HUES64 (cell line): Measurements from ENCODE around the gene SLC45A2.

ENCODE experiments used
- H3K27ac ChIP-seq: 2 replicates; pipeline ENCODE4 v1.7.0; 2013; ENCODE audit warnings: low read depth, low read length, inconsistent platforms
- H3K27me3 ChIP-seq: 2 replicates; pipeline ENCODE4 v1.6.1; 2013; ENCODE audit warnings: mild to moderate bottlenecking, low read length; ENCODE audit not compliant: insufficient read depth
- H3K36me3 ChIP-seq: 2 replicates; pipeline ENCODE4 v1.6.1; 2013; ENCODE audit warnings: mild to moderate bottlenecking, low read length; ENCODE audit not compliant: insufficient read depth
- H3K4me1 ChIP-seq: 2 replicates; pipeline ENCODE4 v1.6.1; 2013; ENCODE audit warnings: mild to moderate bottlenecking, low read length, moderate library complexity; ENCODE audit not compliant: insufficient read depth
- H3K4me3 ChIP-seq: 2 replicates; pipeline ENCODE4 v1.5.1; 2013; ENCODE audit warnings: mild to moderate bottlenecking, low read length, moderate library complexity
- H3K9ac ChIP-seq: 2 replicates; pipeline ENCODE4 v1.6.1; 2013; ENCODE audit warnings: mild to moderate bottlenecking, low read depth, low read length
- H3K9me3 ChIP-seq: 2 replicates; pipeline ENCODE4 v1.6.1; 2013; ENCODE audit warnings: low read depth, low read length; ENCODE audit not compliant: insufficient read depth
- WGBS: fragments of 150-250, 120-280 bp; methylation state at CpG from one replicate; pipeline ENCODE4 v1.1.7; 2013; ENCODE audit warnings: missing lambda C conversion rate; 5-methylcytosine and 5-hydroxymethylcytosine counted together

SLC45A2 gene

DNA sequence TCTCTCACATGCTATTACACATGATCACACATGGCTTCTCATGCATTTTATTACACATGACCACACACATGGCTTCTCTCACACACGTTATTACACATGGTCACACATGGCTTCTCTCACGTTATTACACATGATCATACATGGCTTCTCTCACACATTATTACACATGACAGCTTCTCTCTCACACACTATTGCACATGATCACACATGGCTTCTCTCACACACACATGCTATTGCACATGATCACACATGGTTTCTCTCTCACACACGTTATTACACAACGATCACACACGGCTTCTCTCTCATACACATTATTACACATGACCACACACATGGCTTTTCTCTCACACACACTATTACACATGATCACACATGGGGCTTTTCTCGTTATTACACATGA, 954 bp upstream of the SLC45A2 start:
- no peaks in the 10 kb centered on the region for H3K27me3 ChIP-seq
- WGBS, result 95% methylated on average over 6 of the region's 6 CpGs
- H3K4me1 ChIP-seq, result no peaks in the 10 kb centered on the region
- no peaks in the 10 kb centered on the region for H3K9me3 ChIP-seq
- H3K36me3 ChIP-seq, result peaks cover 21% of the 10 kb centered on the region
- H3K4me3 ChIP-seq, result no peak overlapping the region
- H3K27ac ChIP-seq, result no peak overlapping the region
- H3K9ac ChIP-seq, result no peak overlapping the region

DNA sequence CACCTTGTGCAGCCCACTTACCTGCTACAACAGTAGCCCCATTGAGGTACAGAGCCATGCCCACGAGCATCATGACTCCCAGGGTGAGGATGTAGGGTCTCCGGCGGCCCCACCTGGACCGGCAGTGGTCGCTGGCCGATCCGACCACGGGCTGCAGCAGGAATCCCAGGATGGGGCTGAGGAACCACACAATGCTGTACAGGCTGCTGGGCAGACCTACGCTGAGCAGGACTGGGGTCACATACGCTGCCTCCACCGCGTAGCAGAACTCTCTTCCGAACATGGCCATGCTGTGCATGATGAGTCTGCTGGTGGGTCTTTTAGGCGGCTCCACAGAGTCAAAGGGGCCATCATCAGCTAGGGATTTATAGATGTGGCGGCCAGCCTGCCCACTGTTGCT, 315 bp downstream of the SLC45A2 start:
- peaks cover 20% of the 10 kb centered on the region for H3K36me3 ChIP-seq
- no peak overlapping the region for H3K4me3 ChIP-seq
- H3K9me3 ChIP-seq, result no peaks in the 10 kb centered on the region
- WGBS, result 93% methylated on average over 15 of the region's 15 CpGs
- H3K27me3 ChIP-seq, result no peaks in the 10 kb centered on the region
- no peak overlapping the region for H3K27ac ChIP-seq
- no peak overlapping the region for H3K9ac ChIP-seq
- peaks cover 7% of the 10 kb centered on the region; the same call in 1 of the 2 replicates for H3K4me1 ChIP-seq

DNA sequence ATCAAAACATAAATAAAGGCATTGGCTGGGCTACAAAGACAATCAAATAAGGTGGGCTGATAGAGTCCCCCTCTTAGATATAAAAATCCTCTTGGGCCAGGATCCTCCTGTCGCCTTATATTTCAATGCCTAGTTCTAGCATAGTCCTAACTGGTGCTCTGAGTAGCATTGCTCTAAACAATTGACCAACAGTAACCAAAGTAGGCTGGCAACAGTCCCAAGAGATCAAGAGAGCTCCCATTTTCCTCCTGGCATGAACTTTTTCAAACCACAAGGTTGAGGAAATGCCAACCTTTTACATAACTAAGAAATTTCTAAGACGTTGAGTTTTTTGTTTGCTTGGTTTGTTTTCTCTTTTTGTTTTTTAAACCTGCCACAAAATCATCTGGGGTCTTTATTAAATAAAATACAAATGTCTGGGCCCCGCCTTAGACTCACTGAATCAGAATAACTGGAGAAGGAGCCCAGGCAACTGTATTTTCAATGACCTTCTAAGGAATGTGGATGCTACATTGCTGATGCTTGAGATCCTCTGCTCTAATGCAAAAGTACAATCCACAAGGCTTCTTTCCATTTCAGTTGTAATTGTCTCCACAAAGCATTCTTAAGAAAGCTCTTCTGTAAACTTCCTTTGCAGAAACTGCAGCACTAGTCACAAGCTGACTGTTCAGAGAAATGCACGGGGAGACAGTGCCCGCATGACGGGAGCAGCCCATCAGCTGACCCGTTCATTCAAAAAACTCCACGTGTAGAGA, 2.9 kb downstream of the SLC45A2 start:
- 87% methylated on average over 7 of the region's 8 CpGs for WGBS
- no peak overlapping the region for H3K27ac ChIP-seq
- H3K27me3 ChIP-seq, result no peaks in the 10 kb centered on the region
- H3K9ac ChIP-seq, result no peak overlapping the region
- no peaks in the 10 kb centered on the region for H3K36me3 ChIP-seq
- no peak overlapping the region for H3K4me3 ChIP-seq
- peaks cover 32% of the 10 kb centered on the region for H3K4me1 ChIP-seq
- H3K9me3 ChIP-seq, result no peaks in the 10 kb centered on the region

DNA sequence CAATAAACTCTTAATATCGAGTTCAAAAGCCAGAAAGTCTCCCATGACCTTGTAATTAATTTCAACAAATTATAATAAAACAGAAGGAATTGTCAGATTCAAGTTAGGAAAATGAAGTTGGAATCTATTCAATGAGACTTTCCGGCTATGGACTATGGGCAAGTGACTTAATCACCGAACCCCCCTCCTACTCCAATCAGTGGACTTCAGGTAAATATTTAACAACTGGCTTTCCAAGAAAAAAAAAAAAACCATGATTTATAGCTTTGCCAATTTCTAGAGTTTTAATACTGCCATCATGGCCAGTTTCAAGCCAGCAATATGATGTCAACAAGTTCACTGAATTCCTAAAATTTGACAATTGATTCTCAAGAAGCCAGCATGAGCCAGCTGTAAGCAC, 4.5 kb downstream of the SLC45A2 start:
- WGBS, result 92% methylated on average over 3 of the region's 3 CpGs
- Histone ChIP-seq H3K27ac (no peak overlapping the region), H3K4me1 (peaks cover 45% of the 10 kb centered on the region)

DNA sequence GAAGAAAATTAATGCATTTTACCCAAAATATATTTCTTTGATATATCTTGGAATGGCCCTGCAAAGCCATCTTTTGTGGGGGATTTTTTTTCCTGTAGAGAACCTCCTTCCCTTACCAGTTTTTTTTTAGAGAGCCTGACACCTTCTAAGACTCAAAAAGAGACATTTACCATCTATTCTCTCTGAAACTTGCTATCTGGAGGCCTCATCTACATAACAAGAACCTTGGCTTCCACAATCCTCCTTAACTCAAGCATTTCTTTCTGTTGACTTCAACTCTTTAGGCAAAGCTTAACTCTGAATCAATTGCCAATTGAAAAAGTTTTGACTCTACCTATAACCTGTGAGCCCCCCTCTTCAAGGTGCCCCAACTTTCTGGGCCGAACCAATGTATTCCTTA, 6.2 kb downstream of the SLC45A2 start:
- no peaks in the 10 kb centered on the region for H3K9me3 ChIP-seq
- 63% methylated on average over 1 of the region's 1 CpG for WGBS
- H3K4me3 ChIP-seq, result no peak overlapping the region

More for the DNA sequence above, 4.5 kb downstream of the SLC45A2 start:
- no peak overlapping the region for H3K9ac ChIP-seq
- no peaks in the 10 kb centered on the region for H3K9me3 ChIP-seq
- no peak overlapping the region for H3K4me3 ChIP-seq
- H3K27me3 ChIP-seq, result no peaks in the 10 kb centered on the region
- H3K36me3 ChIP-seq, result no peaks in the 10 kb centered on the region

DNA sequence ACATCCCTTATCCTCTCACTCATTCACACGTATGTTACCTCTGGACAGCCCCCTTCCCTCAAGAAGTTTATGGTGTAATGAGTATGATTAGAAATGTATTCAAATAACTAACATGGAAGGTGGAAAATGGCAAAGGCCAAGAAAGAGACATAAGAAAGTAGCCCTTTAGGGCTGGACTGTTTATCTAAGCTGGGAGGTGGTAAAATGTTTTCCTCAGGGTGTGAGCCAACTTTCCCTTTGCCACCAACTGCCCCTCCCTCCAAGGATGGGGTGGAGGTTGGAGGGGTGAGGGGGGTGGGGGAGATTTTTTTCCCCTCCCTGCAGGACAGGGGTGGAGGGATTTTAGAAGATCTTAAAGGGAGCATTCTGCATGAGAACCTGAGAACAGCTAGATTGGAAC, 8.2 kb downstream of the SLC45A2 start:
- no CpG with 5 or more reads among the region's 1 CpG for WGBS
- Histone ChIP-seq H3K4me3 (no peak overlapping the region), H3K9me3 (no peaks in the 10 kb centered on the region), H3K36me3 (no peaks in the 10 kb centered on the region), H3K9ac (no peak overlapping the region), H3K4me1 (peaks cover 48% of the 10 kb centered on the region), H3K27me3 (no peaks in the 10 kb centered on the region), H3K27ac (no peak overlapping the region)

More for the DNA sequence above, 6.2 kb downstream of the SLC45A2 start:
- Histone ChIP-seq H3K4me1 (peaks cover 48% of the 10 kb centered on the region), H3K36me3 (no peaks in the 10 kb centered on the region), H3K9ac (no peak overlapping the region), H3K27me3 (no peaks in the 10 kb centered on the region), H3K27ac (peak overlapping the region; percentile 89; the same call in 1 of the 2 replicates)

DNA sequence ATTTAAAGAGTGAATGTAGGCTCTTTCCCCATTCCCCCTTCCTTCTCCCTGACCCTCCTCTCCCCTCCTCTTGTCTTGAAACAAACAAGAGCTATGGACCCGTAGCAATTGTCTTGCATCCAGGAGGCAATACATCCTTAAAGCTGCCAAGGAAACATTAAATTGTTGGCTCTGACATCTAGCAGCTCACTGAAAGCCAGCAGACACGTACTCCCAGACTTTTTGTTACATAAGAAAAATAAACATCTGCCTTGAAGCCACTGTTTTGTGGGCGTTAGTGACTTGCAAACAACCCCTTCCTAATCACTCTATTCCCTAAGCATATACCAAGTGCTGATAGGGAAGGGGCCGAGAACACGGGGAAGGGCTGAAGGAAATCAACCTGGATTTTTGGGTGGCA, 8.6 kb downstream of the SLC45A2 start:
- Histone ChIP-seq H3K4me1 (peaks cover 48% of the 10 kb centered on the region), H3K9me3 (no peaks in the 10 kb centered on the region), H3K4me3 (no peak overlapping the region), H3K36me3 (no peaks in the 10 kb centered on the region), H3K27me3 (no peaks in the 10 kb centered on the region), H3K27ac (no peak overlapping the region; the same call in 1 of the 2 replicates), H3K9ac (no peak overlapping the region)
- 72% methylated on average over 5 of the region's 5 CpGs for WGBS

DNA sequence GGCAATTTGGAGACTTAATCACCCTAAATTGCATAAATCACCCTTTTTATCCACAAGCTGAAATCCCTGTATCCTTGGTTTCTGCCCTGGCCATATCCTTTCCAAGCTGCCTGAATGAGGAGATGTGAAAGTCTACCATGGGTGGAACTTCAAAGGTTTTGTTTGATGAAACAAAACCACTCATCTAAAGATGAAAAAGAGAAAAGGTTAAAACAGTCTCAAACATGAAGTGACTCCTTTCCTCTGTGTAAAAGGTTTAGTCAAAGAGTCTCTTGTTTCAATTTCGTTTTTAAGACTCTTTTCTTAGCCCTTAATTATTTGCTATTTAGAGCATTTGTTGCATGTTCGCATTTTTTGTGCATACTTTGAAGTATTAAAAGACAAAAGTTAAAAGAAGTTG, 11.2 kb downstream of the SLC45A2 start:
- 100% methylated on average over 2 of the region's 2 CpGs for WGBS
- H3K27ac ChIP-seq, result no peak overlapping the region

DNA sequence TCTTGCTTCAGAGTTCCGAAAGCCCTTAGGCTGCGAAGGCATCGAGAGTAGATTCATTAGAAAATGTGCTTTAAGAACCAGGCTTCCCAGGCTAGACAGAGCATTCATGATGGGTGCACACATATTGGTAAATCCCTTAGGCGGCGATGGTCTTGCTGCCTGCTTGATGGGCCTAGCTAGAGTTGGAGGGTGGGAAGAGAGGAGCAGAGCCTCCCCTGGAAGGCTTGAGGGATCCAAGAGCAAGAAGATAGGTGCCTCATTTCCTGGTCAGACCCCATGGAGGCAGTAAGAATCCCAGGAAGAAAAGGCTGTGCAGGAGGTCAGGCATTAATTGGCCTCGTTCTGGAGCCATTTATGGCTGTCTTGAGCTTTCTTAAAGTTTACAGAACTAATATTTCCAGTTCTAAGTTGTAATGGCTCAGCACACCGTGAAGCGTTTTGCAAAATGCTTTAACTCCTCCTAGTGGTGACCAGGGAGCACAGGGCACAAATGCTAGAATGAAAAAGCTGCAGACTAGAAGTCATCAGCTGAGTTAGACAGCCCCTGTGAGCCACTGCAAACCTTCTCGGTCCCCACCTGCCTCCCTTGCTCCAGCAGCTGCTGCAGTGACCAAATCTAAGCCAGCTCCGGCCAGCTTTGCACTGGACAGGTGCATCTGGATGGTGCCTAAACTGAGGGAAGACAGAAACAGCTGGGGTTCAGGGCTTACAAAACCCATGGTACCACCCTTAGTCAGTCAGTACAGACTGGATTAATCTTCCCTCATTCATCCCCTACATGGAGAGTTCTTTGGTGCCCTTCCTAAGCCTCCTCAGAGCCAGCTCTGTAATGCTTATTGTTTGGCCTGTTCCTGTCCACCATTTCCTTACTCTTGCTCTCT, 14.7 kb downstream of the SLC45A2 start:
- Histone ChIP-seq H3K9ac (no peak overlapping the region), H3K9me3 (no peaks in the 10 kb centered on the region), H3K27ac (no peak overlapping the region), H3K4me1 (peaks cover 2% of the 10 kb centered on the region; the same call in 1 of the 2 replicates), H3K36me3 (no peaks in the 10 kb centered on the region), H3K27me3 (no peaks in the 10 kb centered on the region), H3K4me3 (no peak overlapping the region)
- 59% methylated on average over 10 of the region's 10 CpGs for WGBS

More for the DNA sequence above, 11.2 kb downstream of the SLC45A2 start:
- H3K9ac ChIP-seq, result no peak overlapping the region
- peaks cover 32% of the 10 kb centered on the region for H3K4me1 ChIP-seq
- H3K27me3 ChIP-seq, result no peaks in the 10 kb centered on the region
- H3K36me3 ChIP-seq, result no peaks in the 10 kb centered on the region
- no peak overlapping the region for H3K4me3 ChIP-seq
- H3K9me3 ChIP-seq, result no peaks in the 10 kb centered on the region

DNA sequence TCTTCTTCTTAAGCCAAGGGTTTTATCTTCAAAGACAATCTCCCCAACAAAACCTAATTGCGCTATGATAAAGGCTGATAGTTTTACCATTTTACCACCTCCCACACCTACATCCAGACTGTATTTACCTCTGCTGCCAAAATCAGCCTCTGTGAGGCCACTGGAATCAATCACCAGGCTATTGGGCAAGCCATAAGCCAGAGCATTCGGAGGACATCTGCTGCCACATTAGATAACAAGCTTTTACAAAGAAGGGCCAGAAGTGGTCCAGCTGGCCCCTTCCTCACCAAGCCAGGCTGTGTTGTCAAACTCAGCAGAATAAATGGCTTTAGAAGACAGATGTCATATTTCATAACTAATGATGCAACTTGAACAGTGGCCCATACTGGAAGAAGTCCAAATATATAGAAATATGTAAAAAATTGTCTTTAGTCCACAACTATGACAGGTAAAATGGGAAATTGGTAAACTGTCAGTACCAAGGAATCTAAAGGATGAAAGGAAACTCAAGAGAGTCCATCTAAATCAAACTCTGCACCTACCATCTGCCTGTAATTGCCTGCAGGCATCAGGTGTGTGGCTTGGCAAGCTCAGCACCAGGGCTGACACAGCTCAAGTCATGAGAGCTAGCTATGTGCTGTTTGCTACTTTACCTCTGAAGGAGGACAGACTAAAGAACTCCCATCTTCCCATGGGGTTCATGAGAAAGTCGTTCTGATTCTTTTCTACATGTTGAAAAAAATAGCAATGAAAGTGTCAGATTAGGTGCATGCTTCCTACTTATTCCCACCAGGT, 16.1 kb downstream of the SLC45A2 start:
- Histone ChIP-seq H3K9me3 (no peaks in the 10 kb centered on the region), H3K4me1 (no peaks in the 10 kb centered on the region; the same call in 1 of the 2 replicates), H3K9ac (no peak overlapping the region), H3K4me3 (no peak overlapping the region), H3K27ac (no peak overlapping the region), H3K27me3 (no peaks in the 10 kb centered on the region), H3K36me3 (no peaks in the 10 kb centered on the region)
- 97% methylated on average over 2 of the region's 3 CpGs for WGBS

DNA sequence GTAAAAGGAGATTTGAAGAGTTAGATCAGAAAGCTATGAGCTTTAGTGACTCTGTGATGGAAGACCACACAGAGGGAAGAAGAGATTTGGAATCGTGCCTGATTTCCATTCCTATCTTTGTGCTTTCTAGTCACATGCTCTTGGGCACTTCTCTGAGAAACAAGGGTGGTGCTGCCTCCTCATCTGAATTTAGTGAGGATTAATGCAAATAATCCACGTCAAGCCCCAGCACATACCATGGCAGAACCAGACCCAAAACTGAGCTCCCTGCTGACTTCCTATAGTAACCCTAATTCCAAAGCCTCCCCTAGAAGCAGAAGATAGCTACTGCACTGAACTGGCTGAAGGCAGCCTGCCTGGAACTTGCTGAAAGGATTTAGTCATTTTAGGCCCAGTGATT, 17.7 kb downstream of the SLC45A2 start:
- Histone ChIP-seq H3K9ac (no peak overlapping the region), H3K27me3 (no peaks in the 10 kb centered on the region), H3K4me3 (no peak overlapping the region), H3K9me3 (no peaks in the 10 kb centered on the region), H3K36me3 (no peaks in the 10 kb centered on the region), H3K27ac (no peak overlapping the region), H3K4me1 (no peaks in the 10 kb centered on the region)
- WGBS, result 88% methylated on average over 2 of the region's 2 CpGs
